ENCODE results near the gene SEC24A.

DNA sequence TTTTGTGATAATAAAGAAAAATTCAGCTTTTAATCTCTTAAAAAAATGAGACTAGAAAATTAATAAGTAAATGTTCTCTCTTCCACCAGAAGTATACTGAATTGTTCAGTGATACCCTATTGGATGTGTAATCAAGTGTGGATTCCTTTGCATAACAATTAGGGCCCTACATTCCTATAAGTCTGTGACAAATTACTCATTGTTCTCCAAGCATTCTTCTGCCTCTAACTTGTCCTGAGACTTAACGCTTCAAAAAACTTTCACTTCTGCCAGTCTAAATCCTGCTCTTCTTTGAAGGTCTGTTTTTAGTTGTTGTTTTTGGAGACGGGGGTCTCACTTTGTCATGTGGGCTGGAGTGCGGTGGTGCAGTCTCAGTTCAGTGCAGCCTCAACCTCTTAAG lies 100.8 kb downstream of the SEC24A start:
- TF ChIP-seq EZH2 (IDR thresholded peaks at IDR 0.05; ENCODE audit: insufficient read depth, poor library complexity, severe bottlenecking), result no peak
- no peak for TF ChIP-seq EZH2phosphoT487 (IDR thresholded peaks at IDR 0.05; ENCODE audit: insufficient read depth, low read depth)
